ENCODE data around the gene WNT4. TPM values are rescaled to one million over a fixed set of nuclear protein-coding genes. Genes with fewer than 3 reads are reported as not detected.

The WNT4 gene
- total RNA-seq, 1 donor from 2014 or later = 0.19 TPM

DNA sequence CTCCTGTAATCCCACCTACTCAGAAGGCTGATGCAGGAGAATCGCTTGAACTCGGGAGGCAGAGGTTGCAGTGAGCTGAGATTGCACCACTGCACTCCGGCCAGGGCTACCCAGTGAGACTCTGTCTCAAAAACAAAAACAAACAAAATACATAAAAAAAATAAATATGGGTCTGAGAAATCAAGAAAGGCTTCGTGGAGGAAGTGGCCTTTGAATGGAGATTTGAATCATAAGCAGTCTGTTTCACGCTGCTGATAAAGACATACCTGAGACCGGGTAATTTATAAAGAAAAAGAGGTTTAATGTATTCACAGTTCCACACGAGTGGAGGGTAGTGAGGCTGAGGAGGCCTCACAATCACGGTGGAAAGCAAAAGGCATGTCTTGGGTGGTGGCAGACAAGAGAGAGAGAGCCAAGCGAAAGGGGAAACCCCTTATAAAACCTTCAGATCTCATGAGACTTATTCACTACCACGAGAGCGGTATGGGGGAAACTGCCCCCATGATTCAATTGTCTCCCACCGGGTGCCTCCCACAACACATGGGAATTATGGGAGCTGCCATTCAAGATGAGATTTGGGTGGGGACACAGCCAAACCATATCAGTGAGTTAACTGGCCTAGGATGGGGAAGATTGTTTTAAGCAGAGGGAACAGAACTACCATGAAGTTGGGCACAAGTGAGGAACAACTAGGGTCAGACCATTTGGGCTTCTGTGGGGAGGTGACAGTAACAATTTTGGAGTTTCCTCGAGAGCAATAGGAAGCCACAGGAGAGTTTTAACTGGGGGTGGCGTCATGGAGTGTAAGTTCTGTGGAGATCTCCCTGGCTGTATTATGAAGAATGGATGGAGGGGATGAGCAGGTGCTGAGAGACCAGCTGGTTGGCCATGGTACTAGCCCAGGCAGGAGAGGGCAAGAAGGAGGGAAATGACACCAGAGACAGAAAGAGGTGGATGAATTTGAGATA lies 22.2 kb upstream of the WNT4 start:
- Mint-ChIP-seq H3K9me3 (ENCODE audit: unreplicated experiment) (no peaks in the 10 kb centered on the region), H3K4me3 (ENCODE audit: unreplicated experiment) (no peak overlapping the region), H3K4me1 (ENCODE audit: unreplicated experiment) (peaks cover 2% of the 10 kb centered on the region), H3K27me3 (ENCODE audit: unreplicated experiment) (peaks cover 23% of the 10 kb centered on the region), H3K36me3 (ENCODE audit: unreplicated experiment) (no peaks in the 10 kb centered on the region), H3K27ac (ENCODE audit: unreplicated experiment) (no peak overlapping the region)
- DNase-seq (ENCODE audit: extremely low spot score, unreplicated experiment) = no peak
- TF ChIP-seq, protein P1, sequence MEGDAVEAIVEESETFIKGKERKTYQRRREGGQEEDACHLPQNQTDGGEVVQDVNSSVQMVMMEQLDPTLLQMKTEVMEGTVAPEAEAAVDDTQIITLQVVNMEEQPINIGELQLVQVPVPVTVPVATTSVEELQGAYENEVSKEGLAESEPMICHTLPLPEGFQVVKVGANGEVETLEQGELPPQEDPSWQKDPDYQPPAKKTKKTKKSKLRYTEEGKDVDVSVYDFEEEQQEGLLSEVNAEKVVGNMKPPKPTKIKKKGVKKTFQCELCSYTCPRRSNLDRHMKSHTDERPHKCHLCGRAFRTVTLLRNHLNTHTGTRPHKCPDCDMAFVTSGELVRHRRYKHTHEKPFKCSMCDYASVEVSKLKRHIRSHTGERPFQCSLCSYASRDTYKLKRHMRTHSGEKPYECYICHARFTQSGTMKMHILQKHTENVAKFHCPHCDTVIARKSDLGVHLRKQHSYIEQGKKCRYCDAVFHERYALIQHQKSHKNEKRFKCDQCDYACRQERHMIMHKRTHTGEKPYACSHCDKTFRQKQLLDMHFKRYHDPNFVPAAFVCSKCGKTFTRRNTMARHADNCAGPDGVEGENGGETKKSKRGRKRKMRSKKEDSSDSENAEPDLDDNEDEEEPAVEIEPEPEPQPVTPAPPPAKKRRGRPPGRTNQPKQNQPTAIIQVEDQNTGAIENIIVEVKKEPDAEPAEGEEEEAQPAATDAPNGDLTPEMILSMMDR (IDR thresholded peaks at IDR 0.05) = no peak

GRCh38 chr1:22163564-22163963 lies 20.7 kb upstream of the WNT4 start:
- Mint-ChIP-seq H3K4me1 (ENCODE audit: unreplicated experiment) (peaks cover 2% of the 10 kb centered on the region), H3K4me3 (ENCODE audit: unreplicated experiment) (no peak overlapping the region), H3K27me3 (ENCODE audit: unreplicated experiment) (peaks cover 11% of the 10 kb centered on the region), H3K9me3 (ENCODE audit: unreplicated experiment) (no peaks in the 10 kb centered on the region), H3K27ac (ENCODE audit: unreplicated experiment) (no peak overlapping the region), H3K36me3 (ENCODE audit: unreplicated experiment) (no peaks in the 10 kb centered on the region)
- no peak for DNase-seq (ENCODE audit: extremely low spot score, unreplicated experiment)
- TF ChIP-seq, protein P1 (IDR thresholded peaks at IDR 0.05) = no peak

- TF ChIP-seq, protein P1 (IDR thresholded peaks at IDR 0.05) = no peak
- H3K9me3 Mint-ChIP-seq (ENCODE audit: unreplicated experiment) = no peaks in the 10 kb centered on the region
- H3K4me1 Mint-ChIP-seq (ENCODE audit: unreplicated experiment) = peaks cover 2% of the 10 kb centered on the region
- DNase-seq (ENCODE audit: extremely low spot score, unreplicated experiment) = no peak
- no peak overlapping the region for H3K4me3 Mint-ChIP-seq (ENCODE audit: unreplicated experiment)
- H3K36me3 Mint-ChIP-seq (ENCODE audit: unreplicated experiment) = no peaks in the 10 kb centered on the region
- H3K27me3 Mint-ChIP-seq (ENCODE audit: unreplicated experiment) = peaks cover 11% of the 10 kb centered on the region
- H3K27ac Mint-ChIP-seq (ENCODE audit: unreplicated experiment) = no peak overlapping the region
Observed at GRCh38 chr1:22163137-22163536, 20.2 kb upstream of the WNT4 start.

- DNase-seq (ENCODE audit: extremely low spot score, unreplicated experiment) = no peak
- H3K4me1 Mint-ChIP-seq (ENCODE audit: unreplicated experiment) = peaks cover 2% of the 10 kb centered on the region
- H3K27me3 Mint-ChIP-seq (ENCODE audit: unreplicated experiment) = no peaks in the 10 kb centered on the region
- H3K36me3 Mint-ChIP-seq (ENCODE audit: unreplicated experiment) = no peaks in the 10 kb centered on the region
- no peaks in the 10 kb centered on the region for H3K9me3 Mint-ChIP-seq (ENCODE audit: unreplicated experiment)
- no peak overlapping the region for H3K27ac Mint-ChIP-seq (ENCODE audit: unreplicated experiment)
- TF ChIP-seq, protein P1 (IDR thresholded peaks at IDR 0.05) = no peak
- H3K4me3 Mint-ChIP-seq (ENCODE audit: unreplicated experiment) = no peak overlapping the region
Observed at GRCh38 chr1:22159891-22160290, 17.0 kb upstream of the WNT4 start.

DNA sequence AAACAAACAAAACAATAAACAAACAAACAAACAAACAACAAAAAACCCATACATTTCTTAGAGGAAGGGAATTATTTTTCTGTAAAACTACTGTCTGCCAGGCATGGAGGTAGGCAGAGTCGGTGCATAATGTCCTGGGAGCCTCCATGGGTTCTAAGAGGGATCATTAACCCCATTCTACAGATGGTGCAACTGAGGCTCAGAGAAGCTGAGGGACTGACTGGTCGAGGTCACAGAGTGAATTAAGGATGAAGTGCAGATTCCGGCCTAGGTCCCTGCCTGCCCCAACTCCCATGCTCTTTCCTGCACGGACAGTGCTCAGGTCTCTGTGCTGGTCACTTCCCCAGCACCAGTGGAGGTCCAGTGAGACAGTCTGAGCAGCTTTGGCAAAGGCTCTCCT lies 15.8 kb upstream of the WNT4 start:
- no peaks in the 10 kb centered on the region for H3K9me3 Mint-ChIP-seq (ENCODE audit: unreplicated experiment)
- no peak overlapping the region for H3K4me3 Mint-ChIP-seq (ENCODE audit: unreplicated experiment)
- DNase-seq (ENCODE audit: extremely low spot score, unreplicated experiment) = no peak
- H3K27ac Mint-ChIP-seq (ENCODE audit: unreplicated experiment) = no peak overlapping the region
- TF ChIP-seq, protein P1 (IDR thresholded peaks at IDR 0.05) = no peak
- H3K27me3 Mint-ChIP-seq (ENCODE audit: unreplicated experiment) = no peaks in the 10 kb centered on the region
- no peaks in the 10 kb centered on the region for H3K36me3 Mint-ChIP-seq (ENCODE audit: unreplicated experiment)
- no peaks in the 10 kb centered on the region for H3K4me1 Mint-ChIP-seq (ENCODE audit: unreplicated experiment)

Data from osteocyte (in vitro differentiated cells).